GM23248 (cell line): Measurements from ENCODE around the gene GLRX5. TPM values are rescaled to one million over a fixed set of nuclear protein-coding genes. Genes with fewer than 3 reads are reported as not detected.

Experiments used
- DNase-seq: peaks from one replicate; pipeline ENCODE4 v3.0.0-alpha.2; 2015
- H2AFZ ChIP-seq: fragments of 200-600 bp; sonication (generic); 2 replicates; pipeline ENCODE4 v1.6.1; 2016; ENCODE audit warnings: antibody characterized with exemption
- H3F3A ChIP-seq: fragments of 200-600 bp; sonication (generic); 2 replicates; pipeline ENCODE4 v1.6.1; 2016; ENCODE audit warnings: mild to moderate bottlenecking, antibody characterized with exemption, mixed run types; ENCODE audit not compliant: insufficient read depth
- H3K27ac ChIP-seq: fragments of 200-600 bp; sonication (generic); 2 replicates; pipeline ENCODE4 v1.5.1; 2016; ENCODE audit warnings: mild to moderate bottlenecking
- H3K27me3 ChIP-seq: fragments of 200-600 bp; sonication (generic); replicated peaks from 2 replicates; pipeline ENCODE4 v1.6.1; 2016; ENCODE audit warnings: mild to moderate bottlenecking; ENCODE audit not compliant: insufficient read depth
- H3K36me3 ChIP-seq: fragments of 200-600 bp; sonication (generic); 2 replicates; pipeline ENCODE4 v1.6.1; 2016; ENCODE audit warnings: low read depth, mild to moderate bottlenecking
- H3K4me1 ChIP-seq: fragments of 200-600 bp; sonication (generic); 2 replicates; pipeline ENCODE4 v1.6.1; 2016; ENCODE audit warnings: mild to moderate bottlenecking; ENCODE audit not compliant: insufficient read depth
- H3K4me2 ChIP-seq: fragments of 200-600 bp; sonication (generic); one replicate; pipeline ENCODE4 v1.6.1; 2016; ENCODE audit warnings: mild to moderate bottlenecking; ENCODE audit not compliant: unreplicated experiment
- H3K4me3 ChIP-seq: fragments of 200-600 bp; sonication (generic); 2 replicates; pipeline ENCODE4 v1.5.1; 2016; ENCODE audit warnings: mild to moderate bottlenecking
- H3K79me2 ChIP-seq: fragments of 200-600 bp; sonication (generic); 2 replicates; pipeline ENCODE4 v1.6.1; 2016; ENCODE audit warnings: mild to moderate bottlenecking; ENCODE audit not compliant: insufficient read depth
- H3K9ac ChIP-seq: fragments of 200-600 bp; sonication (generic); 2 replicates; pipeline ENCODE4 v1.6.1; 2016; ENCODE audit warnings: mild to moderate bottlenecking
- H3K9me2 ChIP-seq: fragments of 200-600 bp; sonication (generic); 2 replicates; pipeline ENCODE4 v1.6.1; 2016; ENCODE audit warnings: mixed run types, mild to moderate bottlenecking, moderate library complexity; ENCODE audit not compliant: insufficient read depth
- H3K9me3 ChIP-seq: fragments of 200-600 bp; sonication (generic); one replicate; pipeline ENCODE4 v1.6.1; 2017; ENCODE audit warnings: low read depth
- H4K20me1 ChIP-seq: fragments of 200-600 bp; sonication (generic); 2 replicates; pipeline ENCODE4 v1.6.0; 2016; ENCODE audit not compliant: insufficient read depth
- EZH2 ChIP-seq: fragments of 200-600 bp; sonication (generic); IDR thresholded peaks from 2 replicates; pipeline ENCODE4 v1.6.1; 2018; ENCODE audit warnings: antibody characterized with exemption, mild to moderate bottlenecking; ENCODE audit not compliant: insufficient read depth, poor library complexity, severe bottlenecking
- EZH2phosphoT487 ChIP-seq: fragments of 200-600 bp; sonication (generic); IDR thresholded peaks from 2 replicates; pipeline ENCODE4 v1.6.1; 2018; ENCODE audit warnings: antibody characterized with exemption, moderate library complexity, mild to moderate bottlenecking, low read depth; ENCODE audit not compliant: insufficient read depth
- WGBS, 2 experiments: methylation state at CpG; one replicate each; pipeline ENCODE4 v1.1.6; 2015 to 2017; ENCODE audit warnings: low lambda C conversion rate in 2 of 2, low coverage in 1 of 2; ENCODE audit errors: missing lambda C conversion rate in 2 of 2; 5-methylcytosine and 5-hydroxymethylcytosine counted together
- in situ Hi-C: fragments of 300-500 bp; cut with MboI; formaldehyde crosslinking; loops from 2 replicates; pipeline ENCODE4 v1.15.0; 2020
- polyA plus RNA-seq: library from polyadenylated mRNA; unstranded; fragments of >200 nt; fragmentation: Nextera tagmentation; extraction: Ambion mirVana; gene quantifications from 2 replicates; pipeline ENCODE4 v1.2.1, GENCODE V29; 2016
- total RNA-seq: library from RNA; depleted of rRNA; stranded (reverse); fragments of >200 nt; shearing (Covaris generic); gene quantifications from 2 replicates; pipeline ENCODE4 v1.2.3, GENCODE V29; 2014

GLRX5 gene
- total and polyA plus RNA-seq, 2 experiments from 2014 or later, result 38.6 to 48.7 TPM

- DNase-seq, result peak; percentile 95
- Histone ChIP-seq H3K4me3 (peak overlapping the region; percentile 58), H3K36me3 (no peaks in the 10 kb centered on the region; the same call in 1 of the 2 replicates), H3K79me2 (peaks cover 64% of the 10 kb centered on the region), H4K20me1 (peaks cover 8% of the 10 kb centered on the region; the same call in 1 of the 2 replicates), H3K9me2 (no peaks in the 10 kb centered on the region), H3K27me3 (no peaks in the 10 kb centered on the region), H3K4me1 (peaks cover 66% of the 10 kb centered on the region), H3K4me2 (peak overlapping the region; percentile 95), H2AFZ (peak overlapping the region; percentile 60), H3K9ac (peak overlapping the region; percentile 51), H3K9me3 (no peaks in the 10 kb centered on the region), H3K27ac (peak overlapping the region; percentile 75), H3F3A (peaks cover 47% of the 10 kb centered on the region)
- 49% methylated on average over 4 of the region's 4 CpGs for WGBS, 2 experiments
- TF ChIP-seq EZH2phosphoT487, result no peak
- no peak for TF ChIP-seq EZH2
- in situ Hi-C loops, result loop anchor here (5.0 to 25.0 kb wide), 2 partner anchors 85 to 760 kb away; no protein-coding TSS in a partner anchor
These were observed 7.4 kb upstream of the GLRX5 start for GRCh38 chr14:95527387-95528002.

DNA sequence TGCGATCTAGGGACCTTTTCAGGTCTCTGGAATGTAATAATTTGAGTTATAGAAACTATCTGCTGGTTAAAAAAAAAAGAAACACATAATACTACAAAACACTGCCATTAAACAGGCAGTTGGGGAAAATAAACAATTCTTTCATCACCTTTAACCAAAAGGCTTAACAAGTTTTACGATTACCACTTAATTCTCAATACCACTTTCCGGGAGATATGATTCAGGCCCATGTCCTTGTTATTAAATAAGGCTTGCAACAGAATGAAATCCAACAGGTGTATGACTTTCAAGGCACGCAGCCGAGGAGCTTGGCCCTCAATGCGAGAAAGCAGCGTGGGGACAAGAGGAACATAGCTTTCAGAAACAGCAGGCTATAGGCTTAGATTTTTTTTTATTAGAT, 5.6 kb upstream of the GLRX5 start:
- H3K79me2 ChIP-seq, result peaks cover 81% of the 10 kb centered on the region
- no peak overlapping the region for H3K9ac ChIP-seq

DNA sequence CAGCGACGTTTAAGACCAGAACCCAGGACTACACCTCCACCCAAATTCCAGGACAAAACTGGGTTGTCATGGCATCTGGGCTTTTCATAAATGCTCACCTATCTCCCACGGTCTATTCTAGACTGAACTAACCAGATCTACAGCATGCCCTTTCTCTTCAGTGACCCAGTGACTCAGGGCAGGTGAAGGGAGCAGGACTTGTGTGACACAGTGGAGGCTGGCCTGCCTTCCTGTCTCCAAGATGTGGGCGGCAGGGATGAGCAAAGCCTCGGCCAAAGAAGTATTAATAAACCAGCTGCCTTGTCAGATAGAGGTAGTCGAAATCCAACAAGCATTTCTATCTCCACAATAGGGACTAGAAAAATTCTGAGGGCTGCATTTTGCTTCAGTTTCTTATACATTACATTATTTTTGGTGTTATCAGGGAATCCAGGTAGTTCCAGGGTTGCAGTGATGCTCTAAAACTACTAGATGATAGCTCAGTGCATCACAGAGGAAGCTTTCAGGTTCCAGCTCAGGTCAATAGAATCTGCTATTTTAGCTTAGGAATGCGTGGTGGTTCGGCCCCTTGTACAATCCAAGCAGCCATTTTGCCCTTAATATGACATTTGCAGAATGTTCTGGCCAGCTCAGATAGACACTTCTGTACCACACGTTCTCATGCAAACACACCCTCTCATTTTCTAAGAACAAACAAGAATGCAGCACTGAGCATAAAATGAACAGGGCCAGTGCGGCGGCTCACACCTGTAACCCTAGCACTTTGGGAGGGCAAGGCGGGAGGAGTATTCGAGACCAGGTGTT, 4.2 kb upstream of the GLRX5 start:
- H3K36me3 ChIP-seq, result no peaks in the 10 kb centered on the region; the same call in 1 of the 2 replicates
- peaks cover 54% of the 10 kb centered on the region for H3F3A ChIP-seq
- DNase-seq, result peak; percentile 64
- H3K79me2 ChIP-seq, result peaks cover 84% of the 10 kb centered on the region
- H3K9ac ChIP-seq, result no peak overlapping the region
- H3K9me3 ChIP-seq, result no peaks in the 10 kb centered on the region
- peaks cover 8% of the 10 kb centered on the region; the same call in 1 of the 2 replicates for H4K20me1 ChIP-seq
- WGBS, 2 experiments, result 66% methylated on average over 13 of the region's 13 CpGs
- H2AFZ ChIP-seq, result no peak overlapping the region
- no peaks in the 10 kb centered on the region for H3K9me2 ChIP-seq
- peak overlapping the region; percentile 68; the same call in 1 of the 2 replicates for H3K27ac ChIP-seq
- no peaks in the 10 kb centered on the region for H3K27me3 ChIP-seq
- H3K4me3 ChIP-seq, result peak overlapping the region; percentile 83; the same call in 1 of the 2 replicates
- H3K4me2 ChIP-seq, result peak overlapping the region; percentile 98
- H3K4me1 ChIP-seq, result peaks cover 55% of the 10 kb centered on the region
- in situ Hi-C loops, result loop anchor here (25.0 kb wide), 1 partner anchor 757 kb away; no protein-coding TSS in a partner anchor
- TF ChIP-seq EZH2phosphoT487 (no peak), EZH2 (no peak)

More for the DNA sequence above, 5.6 kb upstream of the GLRX5 start:
- H3F3A ChIP-seq, result peaks cover 54% of the 10 kb centered on the region
- no peaks in the 10 kb centered on the region for H3K9me2 ChIP-seq
- H3K36me3 ChIP-seq, result no peaks in the 10 kb centered on the region; the same call in 1 of the 2 replicates
- TF ChIP-seq EZH2, result no peak
- no peak for TF ChIP-seq EZH2phosphoT487
- H3K27ac ChIP-seq, result no peak overlapping the region
- no peak overlapping the region for H2AFZ ChIP-seq
- peaks cover 60% of the 10 kb centered on the region for H3K4me1 ChIP-seq
- in situ Hi-C loops, result loop anchor here (5.0 to 25.0 kb wide), 2 partner anchors 87 to 758 kb away; no protein-coding TSS in a partner anchor
- 65 to 70% methylated on average over 7 of the region's 7 CpGs for WGBS, 2 experiments
- no peak overlapping the region for H3K4me2 ChIP-seq
- no peaks in the 10 kb centered on the region for H3K27me3 ChIP-seq
- peaks cover 8% of the 10 kb centered on the region; the same call in 1 of the 2 replicates for H4K20me1 ChIP-seq
- H3K4me3 ChIP-seq, result no peak overlapping the region
- no peak for DNase-seq
- no peaks in the 10 kb centered on the region for H3K9me3 ChIP-seq

GRCh38 chr14:95531473-95531872, 3.4 kb upstream of the GLRX5 start:
- peak overlapping the region; percentile 68 for H3K27ac ChIP-seq
- no peaks in the 10 kb centered on the region for H3K9me3 ChIP-seq

More at GRCh38 chr14:95531473-95531872, 3.4 kb upstream of the GLRX5 start:
- no peak for TF ChIP-seq EZH2phosphoT487
- TF ChIP-seq EZH2, result no peak
- Histone ChIP-seq H3K4me1 (peaks cover 60% of the 10 kb centered on the region), H3K9me2 (no peaks in the 10 kb centered on the region), H3K4me3 (peak overlapping the region; percentile 83; the same call in 1 of the 2 replicates), H3F3A (peaks cover 54% of the 10 kb centered on the region), H4K20me1 (peaks cover 8% of the 10 kb centered on the region; the same call in 1 of the 2 replicates), H3K4me2 (peak overlapping the region; percentile 98), H3K27me3 (no peaks in the 10 kb centered on the region), H2AFZ (no peak overlapping the region), H3K79me2 (peaks cover 84% of the 10 kb centered on the region), H3K36me3 (no peaks in the 10 kb centered on the region; the same call in 1 of the 2 replicates), H3K9ac (peak overlapping the region; percentile 93)
- in situ Hi-C loops, result loop anchor here (25.0 kb wide), 1 partner anchor 756 kb away; no protein-coding TSS in a partner anchor
- WGBS, 2 experiments, result 31 to 32% methylated on average over 3 of the region's 3 CpGs
- peak; percentile 78 for DNase-seq
